H1 (cell line): ENCODE results near the gene CYP1A2. TPM values are rescaled to one million over a fixed set of nuclear protein-coding genes. Genes with fewer than 3 reads are reported as not detected.

Source experiments
- CTCF ChIA-PET: fragments of 300-600 bp; sonication (Branson Sonifier 250); formaldehyde crosslinking; loops from one replicate; lab custom pipeline; 2021; ENCODE audit not compliant: partially characterized antibody; lab: Charles Lee
- POLR2A ChIA-PET: fragments of 300-600 bp; sonication (Branson Sonifier 250); formaldehyde crosslinking; loops from one replicate; lab custom pipeline; 2021; ENCODE audit warnings: inconsistent platforms; ENCODE audit not compliant: partially characterized antibody; lab: Charles Lee
- DNase-seq, 2 experiments: peaks; one replicate each; pipeline versions ENCODE4 v3.0.0 to v3.0.0-alpha.2; 2010 to 2022; ENCODE audit warnings: low spot score in 2 of 2, low read depth in 1 of 2, mixed read lengths in 1 of 2
- FAIRE-seq: peaks from 2 replicates; lab custom pipeline; 2011; peaks lifted over from hg19 to GRCh38; lab: Jason Lieb, UNC
- H2AFZ ChIP-seq: 2 replicates; pipeline ENCODE4 v1.8.1; 2012; ENCODE audit warnings: low read length, inconsistent platforms
- H2AK5ac ChIP-seq: 2 replicates; pipeline ENCODE4 v1.6.1; 2013; ENCODE audit warnings: low read depth, low read length
- H2BK120ac ChIP-seq: replicated peaks from 2 replicates; pipeline ENCODE3; 2013; ENCODE audit warnings: low read depth, low read length, inconsistent platforms
- H2BK12ac ChIP-seq: 2 replicates; pipeline ENCODE4 v1.6.1; 2013; ENCODE audit warnings: low read depth, low read length
- H2BK15ac ChIP-seq: 2 replicates; pipeline ENCODE4 v1.6.1; 2013; ENCODE audit warnings: low read length
- H2BK20ac ChIP-seq: 2 replicates; pipeline ENCODE4 v1.6.1; 2013; ENCODE audit warnings: low read length
- H2BK5ac ChIP-seq: 2 replicates; pipeline ENCODE4 v1.6.1; 2013; ENCODE audit warnings: low read depth, low read length
- H3K14ac ChIP-seq: 2 replicates; pipeline ENCODE4 v1.6.1; 2013; ENCODE audit warnings: inconsistent platforms; ENCODE audit not compliant: insufficient read length
- H3K18ac ChIP-seq: 2 replicates; pipeline ENCODE4 v1.6.1; 2013; ENCODE audit warnings: low read length; ENCODE audit errors: extremely low read depth
- H3K23ac ChIP-seq: 2 replicates; pipeline ENCODE4 v1.6.1; 2013; ENCODE audit warnings: inconsistent platforms; ENCODE audit not compliant: insufficient read length
- H3K23me2 ChIP-seq: 2 replicates; pipeline ENCODE4 v1.6.1; 2013; ENCODE audit warnings: low read depth, low read length
- H3K27ac ChIP-seq: 2 replicates; pipeline ENCODE4 v1.6.1; 2011; ENCODE audit warnings: low read depth, low read length, inconsistent platforms
- H3K27me3 ChIP-seq, 4 experiments: replicated peaks in 1 of 4; 1 replicate in 1 of 4; 2 replicates in 3 of 4; pipeline versions ENCODE4 v1.6.1 to v1.8.1; 2011 to 2013; ENCODE audit warnings: low read length in 3 of 4, mild to moderate bottlenecking in 3 of 4, inconsistent platforms in 2 of 4, mixed read lengths in 2 of 4, moderate library complexity in 1 of 4; ENCODE audit not compliant: control insufficient read depth in 3 of 4, insufficient read depth in 3 of 4; ENCODE audit errors: extremely low read depth in 1 of 4
- H3K36me3 ChIP-seq, 4 experiments: 2 replicates each; pipeline versions ENCODE4 v1.6.1 to v1.8.1; 2011 to 2013; ENCODE audit warnings: mild to moderate bottlenecking in 4 of 4, low read length in 3 of 4, moderate library complexity in 2 of 4, control low read depth in 1 of 4, inconsistent platforms in 1 of 4; ENCODE audit not compliant: insufficient read depth in 4 of 4, control insufficient read depth in 2 of 4
- H3K4ac ChIP-seq: replicated peaks from 2 replicates; pipeline ENCODE3; 2013; ENCODE audit warnings: low read length, low read depth, mixed read lengths, inconsistent platforms; ENCODE audit not compliant: insufficient read length
- H3K4me1 ChIP-seq, 4 experiments: replicated peaks in 1 of 4; 1 replicate in 1 of 4; 2 replicates in 3 of 4; pipeline versions ENCODE4 v1.6.1 to v1.8.1; 2011 to 2013; ENCODE audit warnings: low read length in 3 of 4, inconsistent platforms in 2 of 4, mixed read lengths in 1 of 4; ENCODE audit not compliant: insufficient read depth in 4 of 4, control insufficient read depth in 3 of 4
- H3K4me2 ChIP-seq, 2 experiments: 2 replicates each; pipeline versions ENCODE4 v1.6.1 to v1.8.1; 2011 to 2013; ENCODE audit warnings: low read depth in 2 of 2, low read length in 2 of 2, control low read depth in 1 of 2, inconsistent platforms in 1 of 2, mild to moderate bottlenecking in 1 of 2; ENCODE audit not compliant: insufficient read depth in 1 of 2
- H3K4me3 ChIP-seq, 4 experiments: fragments of 200-600, 300-600 bp in 1 of 4; sonication (generic), shearing (Covaris generic), sonication (Bioruptor Twin) in 1 of 4; 2 replicates each; pipeline versions ENCODE4 v1.5.1 to v1.8.1; 2011 to 2016; ENCODE audit warnings: low read length in 4 of 4, low read depth in 3 of 4, control low read depth in 2 of 4, inconsistent platforms in 2 of 4, mild to moderate bottlenecking in 2 of 4, mixed read lengths in 1 of 4, moderate library complexity in 1 of 4; ENCODE audit not compliant: insufficient read depth in 2 of 4; ENCODE audit errors: extremely low read depth in 1 of 4
- H3K56ac ChIP-seq: replicated peaks from 2 replicates; pipeline ENCODE3; 2013; ENCODE audit warnings: low read depth, mild to moderate bottlenecking, mixed read lengths, low read length, inconsistent platforms; ENCODE audit not compliant: insufficient read length
- H3K79me1 ChIP-seq: 2 replicates; pipeline ENCODE4 v1.6.1; 2013; ENCODE audit warnings: low read depth, low read length, control low read depth
- H3K79me2 ChIP-seq, 2 experiments: 2 replicates each; pipeline versions ENCODE4 v1.6.1 to v1.8.1; 2012 to 2013; ENCODE audit warnings: low read length in 2 of 2, mild to moderate bottlenecking in 2 of 2, inconsistent platforms in 1 of 2; ENCODE audit not compliant: insufficient read depth in 2 of 2, control insufficient read depth in 1 of 2
- H3K9ac ChIP-seq, 4 experiments: replicated peaks in 1 of 4; 1 replicate in 1 of 4; 2 replicates in 3 of 4; pipeline versions ENCODE4 v1.6.1 to v1.8.1; 2011 to 2013; ENCODE audit warnings: low read depth in 3 of 4, low read length in 3 of 4, control low read depth in 2 of 4, mild to moderate bottlenecking in 2 of 4, moderate library complexity in 2 of 4, inconsistent platforms in 1 of 4; ENCODE audit errors: extremely low read depth in 1 of 4
- H3K9me3 ChIP-seq, 2 experiments: 2 replicates each; pipeline versions ENCODE4 v1.6.1 to v1.8.1; 2012 to 2013; ENCODE audit warnings: mild to moderate bottlenecking in 2 of 2, moderate library complexity in 2 of 2, control low read depth in 1 of 2, inconsistent platforms in 1 of 2, low read depth in 1 of 2, low read length in 1 of 2, mixed read lengths in 1 of 2; ENCODE audit not compliant: insufficient read depth in 2 of 2
- H4K20me1 ChIP-seq, 2 experiments: replicated peaks in 1 of 2; 2 replicates each; pipeline versions ENCODE3 to v1.8.1; 2011 to 2013; ENCODE audit warnings: inconsistent platforms in 2 of 2, low read length in 2 of 2, mild to moderate bottlenecking in 1 of 2; ENCODE audit not compliant: insufficient read depth in 2 of 2, control insufficient read depth in 1 of 2
- H4K5ac ChIP-seq: 2 replicates; pipeline ENCODE4 v1.6.1; 2013; ENCODE audit warnings: low read length, low read depth, mixed read lengths, inconsistent platforms; ENCODE audit not compliant: insufficient read length
- H4K8ac ChIP-seq: 2 replicates; pipeline ENCODE4 v1.8.0; 2013; ENCODE audit warnings: mild to moderate bottlenecking, moderate library complexity, low read length, inconsistent platforms; ENCODE audit not compliant: insufficient read depth; ENCODE audit errors: extremely low read depth
- H4K91ac ChIP-seq: replicated peaks from 2 replicates; pipeline ENCODE3; 2013; ENCODE audit warnings: low read length, mixed read lengths, inconsistent platforms; ENCODE audit not compliant: insufficient read length
- CBX5 ChIP-seq: fragments of 300-800, 300-1000 bp; sonication (generic); IDR thresholded peaks from 2 replicates; pipeline ENCODE4 v1.7.1; 2016; ENCODE audit warnings: antibody characterized with exemption, low read length, low read depth
- GABPA ChIP-seq: IDR thresholded peaks from 2 replicates; pipeline ENCODE4 v1.6.1; 2011; ENCODE audit warnings: mild to moderate bottlenecking, low read length, moderate library complexity, borderline replicate concordance; ENCODE audit not compliant: insufficient read depth
- HDAC2 ChIP-seq, 2 experiments: fragments of 300-600 bp in 1 of 2; sonication (generic) in 1 of 2; IDR thresholded peaks; 2 replicates each; pipeline ENCODE4 v1.6.1; 2011 to 2012; ENCODE audit warnings: low read depth in 2 of 2, low read length in 2 of 2, mild to moderate bottlenecking in 2 of 2, moderate library complexity in 2 of 2, borderline replicate concordance in 1 of 2, inconsistent platforms in 1 of 2
- HDAC6 ChIP-seq: IDR thresholded peaks from one replicate; pipeline ENCODE4 v1.7.1; 2012; ENCODE audit warnings: low read depth, mild to moderate bottlenecking, inconsistent platforms, low read length, moderate library complexity
- USF2 ChIP-seq: IDR thresholded peaks from 2 replicates; pipeline ENCODE4 v1.6.1; 2011; ENCODE audit warnings: low read length, improper control_type of control experiment
- YY1 ChIP-seq: IDR thresholded peaks from 2 replicates; pipeline ENCODE4 v1.6.1; 2011; ENCODE audit warnings: low read depth, mild to moderate bottlenecking, low read length
- WGBS, 2 experiments: shearing (Covaris generic) in 1 of 2; methylation state at CpG; one replicate each; pipeline versions ENCODE4 v1.1.6 to v1.1.7; 2013 to 2015; ENCODE audit warnings: low lambda C conversion rate in 2 of 2, mixed read lengths in 2 of 2, inconsistent platforms in 1 of 2, low coverage in 1 of 2, missing lambda C conversion rate in 1 of 2; ENCODE audit not compliant: insufficient replicate concordance in 2 of 2, insufficient coverage in 1 of 2, insufficient read length in 1 of 2; ENCODE audit errors: extremely low coverage in 1 of 2, missing lambda C conversion rate in 1 of 2; 5-methylcytosine and 5-hydroxymethylcytosine counted together
- polyA plus RNA-seq, 7 experiments: library from polyadenylated mRNA; depleted of rRNA in 3 of 7; stranded (reverse) in 5 of 7; unstranded in 2 of 7; fragments of >200 nt in 5 of 7; fragments of 200-250 nt in 2 of 7; gene quantifications; 1 replicate in 5 of 7; 2 replicates in 1 of 7; 4 replicates in 1 of 7; pipeline versions ENCODE4 v1.2.1 to v1.2.3, GENCODE V29; 2011 to 2013; ENCODE audit warnings: missing spikeins in 2 of 7, mixed read lengths in 2 of 7
- total RNA-seq: library from RNA; stranded (reverse); fragmentation: NEBNext Ultra II Directional; extraction: Animal tissue kit (Norgen Biotek cat#: 25700); gene quantifications from 2 replicates; pipeline ENCODE4 v1.2.1, GENCODE V29; 2021

CYP1A2 gene
- total and polyA plus RNA-seq, 2 of the 8 experiments (the other 6 are each of a cell fraction or from before 2014, with no cell fraction given): not detected

- Histone ChIP-seq H3K4ac (no peak overlapping the region), H3K23ac (no peak overlapping the region), H3K14ac (no peak overlapping the region), H3K79me2 (peaks cover 0 to 7% of the 10 kb centered on the region in 2 experiments; a peak in 1 of 4 replicates), H3K4me1 (peaks cover 4 to 28% (median 14%) of the 10 kb centered on the region in 4 experiments), H3K79me1 (peaks cover 29% of the 10 kb centered on the region), H2BK15ac (no peak overlapping the region), H2BK5ac (no peak overlapping the region), H2BK20ac (no peak overlapping the region), H3K23me2 (no peaks in the 10 kb centered on the region), H3K9me3 (no peaks in the 10 kb centered on the region), H3K27me3 (no peaks in the 10 kb centered on the region), H3K56ac (no peak overlapping the region), H3K4me3 (no peak overlapping the region), H3K36me3 (no peaks in the 10 kb centered on the region), H4K8ac (no peak overlapping the region), H4K5ac (no peak overlapping the region), H4K20me1 (peaks cover 37 to 55% of the 10 kb centered on the region in 2 experiments), H2BK120ac (no peak overlapping the region), H2AFZ (no peak overlapping the region), H2AK5ac (no peak overlapping the region), H2BK12ac (no peak overlapping the region), H4K91ac (no peak overlapping the region), H3K9ac (no peak overlapping the region), H3K27ac (no peak overlapping the region), H3K4me2 (no peak overlapping the region), H3K18ac (no peak overlapping the region)
- CTCF ChIA-PET: interaction anchor here (1.1 to 53.7 kb wide), 7 partner anchors 8 to 238 kb away, joined by 3 to 1439 read pairs (median 23); partner anchors contain the start of genes CLK3 and CSK
- 88% methylated on average over 7 of the region's 7 CpGs; no CpG with 5 or more reads in 1 of the 2 experiments for WGBS, 2 experiments
- POLR2A ChIA-PET: interaction anchor here (0.6 to 2.8 kb wide), 5 partner anchors 14 to 121 kb away, joined by 3 to 9 read pairs (median 4); no protein-coding TSS in a partner anchor
- DNase-seq: no peak
- FAIRE-seq: no peak
- TF ChIP-seq HDAC2 (IDR thresholded peaks at IDR 0.05; ENCODE audit: borderline replicate concordance in 1 of 2, low read depth in 2 of 2, low read length in 2 of 2) (no peak), HDAC6 (no peak), USF2 (no peak), YY1 (no peak), CBX5 (no peak), GABPA (no peak)
Measured at GRCh38 chr15:74791667-74792066, 43.0 kb downstream of the CYP1A2 start.
